ENCODE measurements around the gene SLC35F4.
"Not testable (repeated sequence)": the region's sequence is repeated elsewhere in the genome, so short reads cannot be mapped to it uniquely, and the experiment has no call there.

The SLC35F4 gene

DNA sequence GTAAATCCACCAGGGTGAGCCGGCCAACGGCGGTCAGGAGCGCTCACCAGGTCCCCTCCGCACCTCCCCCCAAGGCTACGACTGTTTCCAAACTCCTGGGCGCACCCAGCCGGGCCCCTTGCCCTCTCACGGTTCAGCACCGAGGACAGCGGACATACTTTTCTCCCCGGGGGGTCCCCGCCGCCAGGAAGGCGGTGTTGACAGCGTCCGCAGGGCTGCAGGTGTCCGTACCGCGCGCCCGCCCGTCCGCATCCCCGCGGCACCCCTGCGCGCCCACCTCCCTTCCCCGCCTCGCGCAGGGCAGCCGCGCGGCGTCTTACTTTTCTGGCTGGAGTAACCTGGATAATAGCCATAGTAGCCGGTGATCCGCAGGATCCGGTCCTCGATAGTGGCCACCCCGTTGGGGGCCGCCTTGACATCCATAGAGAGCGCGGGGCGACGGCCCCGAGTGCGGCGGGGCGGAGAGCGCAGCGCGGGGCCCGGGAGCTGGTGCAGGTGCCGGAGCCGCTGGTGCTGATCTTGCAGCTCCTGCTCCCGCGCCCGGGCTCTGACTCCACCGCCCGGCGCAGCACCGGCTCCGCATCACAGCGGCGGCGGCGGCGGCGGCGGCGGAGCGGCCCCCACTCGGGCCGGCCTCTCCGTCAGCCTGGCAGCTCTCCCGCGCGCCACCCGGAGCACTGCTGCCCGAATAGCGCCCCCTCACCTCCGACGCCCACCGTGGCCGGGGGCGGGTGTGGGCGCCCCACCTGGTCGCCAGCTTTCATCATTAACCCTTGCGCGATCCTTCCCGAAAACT lies at the start of gene SLC35F4:
Gene SLC35F4 (minus strand): TSS at position 690 of the 796 bp plus-strand sequence.
- no peak for DNase-seq (ENCODE audit: low read depth in 2 of 2)

DNA sequence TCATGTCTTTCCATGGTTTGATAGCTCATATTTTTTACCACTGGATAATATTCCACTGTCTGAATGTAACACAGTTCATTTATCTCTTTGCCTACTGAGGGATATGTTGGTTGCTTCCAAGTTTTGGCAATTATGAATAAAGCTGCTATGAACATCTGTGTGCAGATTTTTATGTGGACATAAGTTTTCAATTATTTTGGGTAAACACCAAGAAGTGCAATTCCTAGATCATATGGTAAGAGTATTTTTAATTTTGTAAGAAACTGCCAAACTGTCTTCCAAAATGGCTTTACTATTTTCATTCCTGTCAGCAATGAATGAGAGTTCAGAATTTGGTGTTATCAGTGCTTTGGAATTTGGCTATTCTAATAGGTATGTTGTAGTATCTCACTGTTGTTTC lies 43.7 kb upstream of the SLC35F4 start:
- DNase-seq (ENCODE audit: low read depth in 2 of 2) = no peak

DNA sequence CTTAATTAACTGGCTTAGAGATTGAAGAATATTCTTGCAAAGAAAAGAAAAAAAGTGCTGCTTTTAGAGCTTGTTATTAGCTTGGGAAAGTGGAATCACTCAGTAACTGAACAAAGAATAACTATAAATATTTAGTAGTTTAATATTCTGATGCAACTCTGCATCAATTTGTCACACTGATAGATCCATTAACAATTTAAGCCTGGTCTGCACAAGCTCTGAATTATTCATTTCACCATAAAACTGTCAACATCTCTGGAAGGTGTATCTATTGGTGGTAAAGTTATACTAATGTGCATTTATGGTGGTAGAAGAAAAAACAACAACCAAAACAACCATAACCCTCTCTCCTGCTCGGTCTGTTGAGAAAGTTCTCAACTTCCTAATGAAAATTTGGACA lies 38.1 kb upstream of the SLC35F4 start:
- no peak for DNase-seq (ENCODE audit: low read depth in 2 of 2)

DNA sequence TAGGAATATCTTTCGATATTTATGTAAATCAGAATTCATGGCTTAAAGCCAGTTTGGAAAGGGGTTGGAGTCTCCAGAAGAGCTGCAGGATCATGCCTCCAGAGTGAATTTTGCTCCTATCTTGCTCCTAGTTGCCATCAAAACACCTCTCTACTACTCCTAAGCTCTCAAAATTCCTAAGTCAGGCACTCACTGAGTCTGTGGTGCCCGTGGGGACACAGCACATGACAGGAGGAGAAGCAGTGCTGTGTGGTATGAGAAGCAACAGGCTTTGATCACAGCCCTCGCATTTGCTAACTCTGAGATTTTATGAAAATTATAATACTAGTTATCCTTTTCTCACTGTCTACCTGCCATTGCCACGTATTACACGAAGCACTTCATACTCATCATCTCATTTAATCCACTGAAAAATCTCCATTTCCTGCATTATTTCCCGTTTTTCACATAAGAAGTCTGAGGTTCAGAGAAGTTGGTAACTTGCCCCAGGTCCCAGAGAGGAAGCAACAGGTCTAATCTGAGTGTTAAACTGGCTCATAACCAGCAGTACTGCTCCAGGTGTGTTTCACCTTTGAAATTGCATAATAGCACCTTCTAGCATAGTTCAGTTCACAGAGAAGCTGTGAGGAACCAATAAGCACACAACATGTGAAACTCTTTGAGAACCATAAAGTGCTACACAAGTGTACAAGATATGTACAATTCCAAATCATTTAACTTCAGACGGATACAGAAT lies 33.1 kb upstream of the SLC35F4 start:
- DNase-seq (ENCODE audit: low read depth in 2 of 2) = no peak

DNA sequence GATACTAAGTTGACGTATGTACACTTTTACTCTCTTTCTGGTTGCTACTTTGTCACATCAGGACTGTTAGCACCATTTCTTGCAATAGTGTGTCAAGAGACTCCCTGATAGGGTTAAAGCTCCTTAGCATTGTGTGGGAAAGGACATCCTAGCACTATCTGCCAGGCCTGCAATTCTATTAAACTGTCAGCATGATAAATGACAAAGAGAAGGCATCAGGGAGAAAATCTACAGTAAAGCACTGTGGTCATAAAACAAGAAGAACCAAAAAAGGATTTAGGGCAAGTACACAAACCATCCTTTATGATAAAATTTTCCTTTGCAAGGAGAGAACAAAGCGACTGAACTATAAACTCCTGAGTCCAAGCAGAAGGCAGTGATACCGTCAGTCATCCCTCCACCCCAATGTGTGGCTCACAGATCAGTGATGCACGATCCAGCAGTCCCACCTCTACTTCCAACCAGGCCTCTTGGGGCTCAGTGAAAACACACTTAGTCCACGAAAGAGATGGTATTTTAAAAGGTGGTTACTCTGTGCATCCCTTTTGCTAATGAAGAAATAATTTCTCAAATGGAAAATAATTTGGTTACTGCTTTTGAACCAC lies 31.4 kb upstream of the SLC35F4 start:
- no peak for DNase-seq (ENCODE audit: low read depth in 2 of 2)

DNA sequence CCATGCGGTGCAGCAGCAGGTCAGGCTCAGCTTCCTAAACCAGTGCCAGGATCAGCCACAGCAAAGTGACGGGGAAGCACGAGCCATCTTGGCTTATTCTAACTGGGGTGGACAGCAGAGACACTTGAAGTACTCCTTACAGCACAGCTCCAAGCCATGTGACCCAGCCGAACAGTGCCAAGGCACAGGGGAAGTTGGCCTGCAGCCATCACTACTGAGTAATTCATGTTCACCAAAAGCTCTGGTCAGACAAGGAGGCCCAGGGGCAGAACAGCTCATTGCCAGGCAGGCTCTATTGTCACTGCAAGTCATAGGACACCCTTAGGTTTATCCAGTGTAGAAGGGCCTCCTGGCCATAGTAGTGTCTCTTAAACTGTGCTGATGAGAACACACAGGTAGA lies 23.4 kb upstream of the SLC35F4 start:
- no peak for DNase-seq (ENCODE audit: low read depth in 2 of 2)

DNA sequence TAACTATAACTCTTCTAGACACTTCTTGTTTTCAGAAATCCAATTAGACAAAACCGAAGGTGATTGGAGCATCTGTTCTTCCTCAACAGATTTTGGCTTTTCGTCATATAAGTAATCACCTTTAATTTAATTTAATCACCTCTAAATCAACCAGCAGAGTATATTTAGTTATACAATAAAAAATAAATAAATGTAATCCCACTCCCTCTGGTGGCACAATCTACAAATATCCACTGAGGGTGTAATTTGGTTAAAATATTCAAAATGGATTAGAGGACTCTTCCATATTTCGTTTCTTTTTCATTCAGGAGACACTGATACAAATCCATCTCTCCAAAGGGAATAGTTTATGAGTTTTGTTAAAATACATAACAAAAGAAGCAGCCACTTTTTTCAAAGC lies 18.3 kb upstream of the SLC35F4 start:
- no peak for DNase-seq (ENCODE audit: low read depth in 2 of 2)

DNA sequence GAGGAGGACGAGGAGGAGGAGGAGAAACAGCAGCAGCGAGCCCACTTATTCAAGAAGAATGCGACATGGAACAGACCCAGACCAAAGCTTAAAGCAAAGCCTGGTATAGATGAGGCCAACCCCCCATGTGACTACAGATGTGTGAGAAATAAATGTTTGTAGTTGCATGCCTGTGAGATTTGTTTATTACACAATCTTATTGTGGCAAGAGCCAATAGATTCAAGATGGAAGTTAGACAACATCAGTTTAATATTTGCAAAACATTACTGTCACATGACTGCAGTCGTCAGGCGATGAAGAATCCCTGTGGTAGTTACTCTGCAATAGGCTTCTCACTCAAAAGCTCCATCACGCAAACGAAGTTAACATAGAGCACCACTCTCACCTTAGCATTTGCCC lies 17.2 kb upstream of the SLC35F4 start:
- no peak for DNase-seq (ENCODE audit: low read depth in 2 of 2)

DNA sequence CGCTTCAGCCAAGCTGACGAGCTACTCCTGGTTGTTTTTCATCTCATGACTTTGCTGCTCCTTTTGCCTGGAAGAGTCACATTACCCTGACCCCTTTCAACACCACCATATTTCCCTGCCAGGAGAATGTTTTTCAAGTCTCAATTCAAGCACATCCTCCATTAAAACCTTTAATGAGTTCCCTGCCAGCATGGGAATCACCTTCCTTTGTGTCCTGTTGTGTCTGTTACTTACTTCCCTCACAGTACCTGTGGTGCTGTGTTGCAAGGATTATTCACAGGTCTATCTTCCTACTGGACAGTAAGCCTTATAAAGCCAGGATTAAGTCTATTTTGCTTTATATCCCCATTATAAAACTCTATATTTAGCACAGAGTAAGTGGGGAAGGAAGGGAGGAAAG lies 13.6 kb upstream of the SLC35F4 start:
- DNase-seq (ENCODE audit: low read depth in 2 of 2) = no peak

DNA sequence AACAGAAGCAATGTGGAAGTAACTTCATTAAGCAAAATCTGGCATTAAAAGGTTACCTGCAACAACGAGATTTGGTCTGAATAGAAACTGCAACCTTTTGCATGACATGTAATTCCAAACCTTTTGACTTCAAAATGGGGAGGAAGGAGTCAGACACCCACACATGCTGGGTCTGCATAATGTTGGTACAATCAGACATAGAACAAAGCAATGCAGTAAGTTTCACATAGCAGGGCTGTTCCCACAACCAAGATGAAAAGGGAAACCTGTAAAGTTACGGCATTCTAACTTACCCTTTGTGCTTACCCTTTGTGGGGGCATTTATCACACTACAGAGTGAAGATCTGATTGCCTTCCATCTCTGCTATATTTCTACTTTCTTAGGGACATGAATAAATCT lies 10.1 kb upstream of the SLC35F4 start:
- no peak for DNase-seq (ENCODE audit: low read depth in 2 of 2)

DNA sequence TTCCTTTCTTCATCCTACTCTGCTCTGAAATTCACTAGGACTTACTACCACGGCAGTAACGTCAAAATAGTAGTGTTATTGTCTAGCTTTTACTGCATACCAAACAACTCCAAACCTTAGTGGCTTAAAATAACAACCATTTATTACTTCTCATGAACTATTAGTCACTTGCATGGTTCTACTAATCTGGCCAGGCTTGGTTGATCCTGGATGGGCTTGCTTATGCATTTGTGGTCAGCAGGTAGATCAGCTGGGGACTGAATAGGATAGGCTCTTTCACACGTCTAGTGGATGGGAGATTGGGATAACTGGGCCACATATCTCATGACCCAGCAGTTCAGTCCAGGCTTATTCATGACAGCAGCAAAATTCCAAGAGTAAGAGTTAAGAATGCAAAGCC lies 9.4 kb upstream of the SLC35F4 start:
- no peak for DNase-seq (ENCODE audit: low read depth in 2 of 2)

DNA sequence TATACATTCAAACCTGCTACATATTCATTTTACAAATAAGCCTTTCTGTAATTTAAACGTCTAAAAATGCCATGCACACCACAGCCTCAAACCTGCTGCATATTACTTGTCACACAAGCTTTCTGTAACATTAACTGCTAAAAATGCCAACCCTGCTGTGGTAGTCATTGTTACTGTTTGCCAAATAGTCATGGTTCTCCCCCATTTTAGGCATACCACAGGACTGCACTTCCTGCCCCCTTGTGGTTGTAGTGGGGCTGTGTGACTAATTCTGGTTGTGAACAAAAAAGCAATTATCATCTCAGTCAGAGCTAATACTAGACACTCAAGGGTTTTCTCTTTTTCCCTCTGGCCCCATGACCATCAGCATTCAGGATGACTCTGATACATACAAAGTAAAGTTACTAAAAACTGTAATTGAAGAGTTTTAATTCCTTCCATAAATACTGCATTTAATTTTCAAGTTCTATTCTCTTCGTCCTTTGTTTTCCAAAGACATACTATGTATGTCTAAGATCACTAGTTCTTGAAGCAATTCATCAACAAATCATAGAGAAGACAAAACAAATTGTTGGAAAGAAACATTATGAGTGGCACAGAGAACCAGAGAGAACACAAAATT lies 5.7 kb upstream of the SLC35F4 start:
- no peak for DNase-seq (ENCODE audit: low read depth in 2 of 2)

DNA sequence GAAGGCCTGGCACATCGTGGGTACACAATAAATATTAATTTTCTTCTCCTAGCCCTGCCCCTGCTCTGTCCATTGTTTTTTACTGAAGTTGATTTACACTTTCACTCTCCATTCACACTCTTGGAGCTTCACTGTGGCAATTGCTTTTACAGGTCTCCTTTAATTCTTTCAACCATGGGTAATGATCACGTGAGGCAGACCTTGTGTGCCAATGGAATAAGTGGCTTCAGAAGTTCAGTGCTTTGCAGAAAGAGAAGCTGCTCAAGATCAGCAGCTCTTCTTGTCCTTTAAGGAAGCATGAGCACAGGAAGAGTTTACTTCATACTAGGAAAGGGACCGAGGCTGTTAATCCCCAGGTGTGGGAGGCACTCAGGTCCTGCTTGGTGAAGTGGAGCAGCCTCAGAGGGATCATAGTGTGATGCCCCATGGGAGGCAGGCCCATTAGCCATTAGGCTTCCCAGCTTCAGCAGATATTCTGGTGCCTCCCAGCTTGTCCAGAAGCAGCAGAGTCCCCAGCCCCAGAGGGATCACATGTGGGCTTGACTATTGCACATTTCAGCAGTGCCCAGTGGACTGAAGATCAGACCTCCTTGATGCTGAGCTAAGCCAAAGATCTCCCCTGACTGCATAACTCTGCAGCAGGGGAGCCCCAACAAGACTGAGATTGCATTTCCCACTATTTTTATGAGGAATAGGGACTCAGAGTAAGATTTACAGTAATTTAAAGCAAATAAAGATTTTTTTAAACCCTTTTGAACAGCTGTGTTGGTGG lies 5.0 kb upstream of the SLC35F4 start:
- no peak for DNase-seq (ENCODE audit: low read depth in 2 of 2)

DNA sequence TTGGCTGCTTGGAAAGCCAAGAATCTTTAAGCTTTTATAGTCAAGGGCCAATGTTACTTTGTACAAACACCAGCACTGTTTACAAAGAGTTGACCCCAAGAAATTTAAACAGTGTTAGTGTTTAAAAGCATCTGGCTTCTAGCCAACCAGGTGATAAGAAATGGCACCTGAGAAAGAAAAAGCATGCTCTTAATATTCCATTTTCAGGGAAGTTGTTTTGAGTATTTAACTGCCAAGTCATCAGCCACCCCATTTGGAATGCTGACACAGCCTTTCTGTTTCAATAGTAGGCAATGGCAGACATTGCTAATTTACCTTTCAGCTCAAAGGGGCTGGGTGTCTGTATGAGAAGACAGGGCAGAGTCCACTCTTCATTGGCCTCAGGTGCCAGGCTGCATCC lies 3.7 kb upstream of the SLC35F4 start:
- no peak for DNase-seq (ENCODE audit: low read depth in 2 of 2)

DNA sequence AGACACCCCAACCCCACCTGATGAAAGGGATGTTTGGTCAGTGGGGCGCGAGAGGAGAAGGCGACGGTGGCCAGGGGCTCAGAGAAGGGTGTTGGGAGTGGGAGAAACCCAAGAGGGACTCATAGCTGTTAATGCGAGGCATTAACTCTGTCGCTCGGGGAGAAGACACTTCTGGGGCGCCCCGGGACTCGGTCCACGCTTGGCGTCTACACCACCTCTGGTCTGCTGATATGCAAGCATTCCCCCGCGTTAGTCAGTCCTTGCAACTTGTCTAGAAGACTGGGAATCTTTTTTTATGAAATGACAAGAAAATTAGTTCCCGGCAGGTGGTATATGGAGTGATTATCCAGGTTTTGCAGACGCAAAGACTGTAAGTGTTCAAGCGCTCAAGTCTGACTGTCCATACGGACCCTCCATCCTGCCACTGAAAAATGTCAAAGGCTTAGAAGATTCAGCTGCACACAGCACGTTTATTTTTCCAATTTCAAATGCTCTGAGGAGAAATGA lies 360 bp upstream of the SLC35F4 start:
- no peak for DNase-seq (ENCODE audit: low read depth in 2 of 2)

DNA sequence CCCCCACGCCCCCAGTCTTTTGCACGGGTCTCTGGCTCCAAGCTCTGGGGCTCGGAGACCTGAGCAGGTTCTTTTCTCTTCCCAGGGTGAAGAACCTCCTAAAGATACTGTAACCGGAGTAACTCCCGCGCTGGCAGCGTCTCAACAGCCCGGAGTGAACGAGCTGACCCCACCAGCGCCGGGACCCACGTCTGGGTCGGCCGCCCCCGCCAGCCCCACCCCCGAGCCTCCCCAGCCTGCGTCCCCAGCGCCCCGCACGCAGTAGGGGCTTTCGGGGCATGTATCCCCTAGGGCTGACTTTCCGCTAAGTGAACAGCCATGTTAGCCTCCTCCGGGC lies 858 bp downstream of the SLC35F4 start:
- DNase-seq (ENCODE audit: low read depth in 2 of 2) = no peak

DNA sequence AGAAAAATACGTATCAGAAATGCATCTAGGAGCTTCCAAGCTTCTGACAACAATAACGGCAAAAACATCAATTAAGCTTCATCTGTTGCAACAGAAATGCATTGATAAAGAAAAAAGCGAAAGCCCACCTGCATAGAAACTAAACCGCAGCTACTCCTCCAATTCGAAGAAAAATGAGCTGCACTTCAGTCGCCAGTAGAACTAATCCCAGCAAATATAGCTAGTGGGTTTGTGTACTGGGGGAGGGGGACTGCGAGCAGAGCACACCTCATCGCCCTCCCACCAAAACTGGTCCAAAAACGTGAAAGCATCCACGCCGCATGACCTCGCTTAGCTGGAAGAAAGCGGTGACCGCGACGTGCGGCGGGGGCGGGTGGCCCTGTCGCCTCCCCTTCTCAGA lies 1.2 kb downstream of the SLC35F4 start:
- no peak for DNase-seq (ENCODE audit: low read depth in 2 of 2)

DNA sequence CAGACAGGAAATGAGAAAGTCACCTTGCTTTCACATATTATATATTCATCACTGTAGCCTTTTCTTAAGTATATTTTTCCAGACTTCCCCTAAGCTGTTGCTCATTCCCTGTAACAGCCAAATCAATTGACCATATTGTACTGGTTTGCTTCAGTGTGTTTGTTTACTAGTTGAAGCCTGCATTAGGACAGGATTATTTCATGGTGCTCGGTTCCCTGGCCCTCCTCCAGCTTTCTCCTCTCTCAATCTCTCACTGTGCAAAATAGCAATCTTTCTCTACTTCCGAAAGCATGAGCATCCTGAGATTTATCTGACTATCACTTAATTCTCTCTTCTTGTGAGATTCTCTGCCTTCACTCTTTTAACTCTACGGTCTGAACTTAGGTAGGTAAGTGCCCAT lies 2.4 kb downstream of the SLC35F4 start:
- DNase-seq (ENCODE audit: low read depth in 2 of 2) = no peak

DNA sequence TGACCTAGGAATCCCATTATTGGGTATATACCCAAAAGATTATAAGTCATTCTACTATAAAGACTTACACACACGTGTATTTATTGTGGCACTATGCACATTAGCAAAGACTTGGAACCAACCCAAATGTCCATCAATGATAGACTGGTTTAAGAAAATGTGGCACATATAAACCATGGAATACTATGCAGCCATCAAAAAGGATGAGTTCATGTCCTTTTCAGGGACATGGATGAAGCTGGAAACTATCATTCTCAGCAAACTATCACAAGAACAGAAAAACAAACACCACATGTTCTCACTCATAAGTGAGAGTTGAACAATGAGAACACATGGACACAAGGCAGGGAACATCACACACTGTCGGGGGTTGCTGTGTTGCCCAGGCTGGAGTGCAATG lies 10.2 kb downstream of the SLC35F4 start:
- DNase-seq (ENCODE audit: low read depth in 2 of 2) = not testable (repeated sequence)

DNA sequence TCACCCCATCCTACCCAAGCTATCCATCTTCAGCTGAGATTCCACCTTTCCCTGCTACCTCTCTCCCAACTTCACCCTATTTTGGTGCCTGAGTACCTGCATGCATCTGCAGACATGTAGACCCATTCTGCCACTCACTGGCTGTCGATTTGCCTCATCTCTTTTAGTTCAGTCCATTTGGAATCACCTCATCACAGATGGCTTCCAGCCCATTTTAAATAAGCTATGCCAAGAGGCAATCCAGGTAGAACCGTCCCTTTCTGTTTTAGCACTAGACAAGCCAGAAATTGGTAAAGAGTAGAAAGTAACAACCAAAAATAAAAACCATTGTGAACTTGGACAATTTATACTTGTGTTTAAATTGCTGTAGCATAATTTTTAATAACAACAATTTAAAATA lies 11.3 kb downstream of the SLC35F4 start:
- no peak for DNase-seq (ENCODE audit: low read depth in 2 of 2)

DNA sequence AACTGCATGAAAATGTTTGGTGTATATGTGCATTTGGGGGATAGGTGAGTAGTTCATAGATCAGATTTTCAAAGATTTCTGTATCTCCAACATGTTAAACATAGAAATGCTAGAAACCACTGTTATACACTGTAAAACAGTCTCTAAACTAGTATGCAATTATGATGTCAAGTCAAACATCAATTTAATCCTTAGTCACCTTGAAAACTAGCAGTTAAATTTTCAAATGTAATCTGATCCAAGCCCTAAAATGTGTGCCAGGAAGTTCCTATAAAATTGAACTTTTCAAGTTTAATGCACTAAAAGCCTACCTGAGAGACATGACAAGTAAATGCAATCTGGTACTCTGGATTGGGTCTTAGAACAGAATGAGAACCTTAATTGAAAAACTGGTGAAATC lies 14.5 kb downstream of the SLC35F4 start:
- no peak for DNase-seq (ENCODE audit: low read depth in 2 of 2)

DNA sequence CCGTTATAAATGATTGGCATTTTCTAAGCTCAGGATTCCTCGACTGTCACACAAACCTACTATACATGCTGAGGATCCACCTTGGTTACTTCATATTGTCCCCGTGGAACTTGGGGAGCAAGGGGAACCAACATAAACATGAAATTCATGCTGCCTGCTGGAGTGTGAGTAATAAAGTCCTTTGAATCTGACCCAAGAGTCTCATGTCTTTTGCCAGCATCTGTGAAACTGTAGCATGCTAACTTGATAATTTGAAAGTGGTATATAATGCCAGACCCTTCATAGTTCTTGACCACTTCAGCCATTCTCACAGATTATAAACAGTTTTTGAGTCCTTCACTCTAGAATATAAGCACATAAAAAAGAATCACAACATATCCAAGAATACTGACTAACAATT lies 17.1 kb downstream of the SLC35F4 start:
- no peak for DNase-seq (ENCODE audit: low read depth in 2 of 2)

Measured in activated CD4-positive, alpha-beta T cell treated with anti-CD3 and anti-CD28 coated beads for 24 hours (primary cell).